GM18909 (cell line): ENCODE data around the gene FAM174C.

Experiments used
- ATAC-seq: cut with Tn5 transposase; IDR thresholded peaks from one replicate; pipeline ENCODE4 v1.9.1; 2021; ENCODE audit warnings: mild to moderate bottlenecking; ENCODE audit not compliant: unreplicated experiment, poor library complexity

FAM174C gene

DNA sequence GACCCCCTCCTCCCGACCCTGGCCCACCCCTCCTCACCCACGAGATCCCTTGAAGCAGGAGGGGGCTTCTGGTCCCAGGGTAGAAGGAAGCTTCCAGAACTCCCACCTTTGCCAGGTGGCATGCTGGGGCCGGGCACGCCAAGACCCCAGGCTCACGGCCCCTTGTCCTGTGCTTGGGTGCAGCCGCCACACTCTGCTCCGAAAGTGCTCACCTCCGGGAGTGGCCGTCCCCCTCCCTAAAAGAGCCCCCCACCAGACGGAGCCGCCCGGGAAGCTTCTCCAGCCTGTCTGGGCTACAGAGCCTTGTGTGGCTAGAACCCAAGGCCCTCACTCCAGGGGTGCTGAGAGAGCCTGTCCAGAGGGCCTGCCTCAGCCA is 8.6 kb downstream of the FAM174C start:
- no peak for ATAC-seq

DNA sequence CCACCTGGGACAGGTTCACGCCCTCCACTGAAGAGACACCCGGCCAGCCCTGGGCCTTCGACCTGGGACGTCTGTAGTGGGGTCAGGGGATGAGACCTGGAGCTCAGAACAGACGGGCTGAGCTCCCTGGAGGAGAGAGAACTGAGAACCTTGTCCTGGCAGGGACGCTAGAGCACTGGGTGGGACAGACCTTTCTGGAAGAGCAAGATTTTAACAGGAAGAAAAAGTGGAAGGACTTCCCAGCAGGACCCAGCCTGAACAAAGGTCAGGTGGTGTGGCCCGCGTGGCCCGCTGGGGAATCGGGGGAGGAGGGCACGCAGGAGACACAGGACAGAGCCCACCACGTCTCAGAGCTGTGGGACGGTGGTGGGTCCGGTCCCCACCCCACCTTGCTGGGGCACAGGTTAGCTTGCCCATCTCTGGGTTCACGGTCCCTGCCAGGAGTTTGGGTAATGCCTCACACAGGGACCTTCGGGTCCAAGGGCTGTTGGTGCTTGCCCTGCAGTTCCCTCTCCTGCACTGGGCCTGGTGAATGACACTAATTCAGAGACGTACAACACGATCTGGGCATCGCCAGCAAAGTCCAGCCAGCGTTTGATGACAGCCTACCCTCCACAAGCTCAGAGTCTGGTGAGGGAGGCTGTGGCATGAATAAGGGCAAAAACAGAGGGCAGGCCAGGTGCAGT is 9.1 kb downstream of the FAM174C start:
- no peak for ATAC-seq

DNA sequence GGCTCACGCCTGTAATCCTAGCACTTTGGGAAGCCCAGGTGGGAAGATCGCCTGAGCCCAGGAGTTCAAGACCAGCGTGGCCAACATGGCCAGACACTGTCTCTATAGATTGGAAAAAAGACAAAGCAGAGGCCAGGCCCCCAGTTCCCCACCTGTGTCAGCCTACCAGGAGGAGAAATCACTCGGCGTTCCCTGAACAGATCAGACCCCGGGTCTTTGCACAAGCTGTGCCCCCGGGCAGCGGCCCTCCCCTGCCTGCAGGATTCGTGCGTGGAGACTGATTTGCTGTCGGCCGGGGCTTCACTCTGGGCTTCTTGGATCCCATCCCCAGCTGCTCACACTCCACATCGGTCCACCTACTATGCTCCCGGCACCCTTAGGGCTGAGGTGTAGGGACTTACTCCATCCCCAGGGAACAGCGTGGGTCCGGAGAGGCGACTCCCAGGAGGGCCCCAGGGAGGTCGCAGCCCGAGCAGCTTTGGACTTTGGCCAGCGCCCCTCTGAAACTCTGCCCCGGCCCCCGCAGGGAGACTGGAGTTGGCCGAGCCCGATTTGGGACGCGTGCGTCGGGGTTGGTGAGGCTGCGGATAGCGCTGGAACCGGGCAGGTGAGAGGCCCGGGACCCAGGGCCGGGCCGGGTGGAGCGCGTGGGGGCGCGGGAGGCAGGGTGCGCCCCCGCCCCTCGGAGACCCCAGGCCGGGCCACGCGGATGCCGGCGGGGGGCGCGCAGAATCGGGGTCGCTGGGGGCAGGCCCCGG is 9.8 kb downstream of the FAM174C start:
- no peak for ATAC-seq

DNA sequence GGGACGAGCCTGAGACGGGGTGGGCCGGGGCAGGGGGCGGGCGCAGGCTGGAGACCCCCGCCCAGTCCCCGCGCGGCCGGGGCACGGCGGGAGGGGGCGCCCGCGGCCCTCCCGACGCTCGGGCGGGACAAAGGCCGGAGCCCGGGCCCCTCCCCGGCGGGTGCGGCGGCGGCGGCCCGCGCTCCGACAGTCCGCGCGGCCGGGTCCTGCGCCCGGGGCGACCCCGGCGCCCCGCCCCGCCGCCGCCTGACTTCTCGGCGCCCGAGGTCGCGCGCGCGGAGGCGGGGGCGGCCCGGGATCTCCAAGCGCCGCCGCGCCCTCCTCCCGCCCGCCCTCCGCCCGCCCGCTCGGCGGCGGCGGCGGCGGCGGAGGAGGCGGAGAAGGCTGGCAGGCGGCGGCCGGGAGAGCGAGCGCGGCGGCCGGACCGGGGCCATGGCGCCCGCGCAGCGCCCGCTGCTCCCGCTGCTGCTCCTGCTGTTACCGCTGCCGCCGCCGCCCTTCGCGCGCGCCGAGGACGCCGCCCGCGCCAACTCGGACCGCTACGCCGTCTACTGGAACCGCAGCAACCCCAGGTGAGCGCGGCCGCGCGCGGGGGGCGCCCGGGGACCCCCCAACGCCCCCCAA is 10.5 kb downstream of the FAM174C start, which contains the start of gene EFNA2:
EFNA2 (plus strand) TSS at position 137 of the 624 bp plus-strand sequence; CDS start at position 433, 296 bp downstream.
- no peak for ATAC-seq

DNA sequence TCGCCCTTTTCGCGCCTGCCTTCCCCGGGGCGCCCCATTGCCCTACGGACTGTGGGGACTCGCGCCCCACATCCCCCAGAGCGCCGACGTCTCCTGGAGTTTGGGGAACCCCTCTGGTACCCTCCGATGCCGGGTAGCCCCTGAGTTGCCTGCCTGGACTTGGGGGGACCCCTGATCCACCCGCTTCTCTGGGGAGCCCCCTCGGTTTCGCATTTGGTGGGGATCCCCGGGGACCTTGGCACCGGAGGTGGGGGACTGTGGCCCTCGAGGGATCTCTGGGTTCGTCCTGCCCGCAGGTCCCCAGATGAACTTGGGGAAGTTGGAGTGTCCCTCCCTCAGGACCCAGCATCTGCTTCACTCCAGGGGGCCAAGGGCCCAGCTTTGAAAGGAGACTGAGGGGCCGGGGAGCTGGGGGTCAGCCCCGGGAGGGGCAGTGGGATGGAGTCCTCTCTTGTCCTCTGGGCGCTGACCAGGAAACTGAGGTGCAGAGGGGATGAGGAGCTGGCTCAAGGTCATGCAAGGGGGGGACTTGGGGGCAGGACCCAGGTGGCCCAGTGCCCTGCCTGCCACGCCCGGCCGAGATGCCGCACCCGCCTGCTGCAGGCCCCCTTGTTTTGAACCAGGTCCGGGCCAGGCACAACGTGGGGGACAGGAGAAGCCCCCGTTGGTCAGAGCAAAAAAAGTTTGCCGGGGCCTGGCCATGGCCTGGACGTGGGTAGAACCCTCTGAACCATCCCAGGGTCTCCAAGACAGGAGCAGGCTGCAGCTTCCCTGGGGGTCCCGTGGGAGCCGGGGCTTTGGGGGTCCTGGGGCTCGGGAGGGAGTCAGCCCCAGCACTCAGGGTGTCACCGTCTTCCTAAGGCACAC is 11.4 kb downstream of the FAM174C start:
- no peak for ATAC-seq

DNA sequence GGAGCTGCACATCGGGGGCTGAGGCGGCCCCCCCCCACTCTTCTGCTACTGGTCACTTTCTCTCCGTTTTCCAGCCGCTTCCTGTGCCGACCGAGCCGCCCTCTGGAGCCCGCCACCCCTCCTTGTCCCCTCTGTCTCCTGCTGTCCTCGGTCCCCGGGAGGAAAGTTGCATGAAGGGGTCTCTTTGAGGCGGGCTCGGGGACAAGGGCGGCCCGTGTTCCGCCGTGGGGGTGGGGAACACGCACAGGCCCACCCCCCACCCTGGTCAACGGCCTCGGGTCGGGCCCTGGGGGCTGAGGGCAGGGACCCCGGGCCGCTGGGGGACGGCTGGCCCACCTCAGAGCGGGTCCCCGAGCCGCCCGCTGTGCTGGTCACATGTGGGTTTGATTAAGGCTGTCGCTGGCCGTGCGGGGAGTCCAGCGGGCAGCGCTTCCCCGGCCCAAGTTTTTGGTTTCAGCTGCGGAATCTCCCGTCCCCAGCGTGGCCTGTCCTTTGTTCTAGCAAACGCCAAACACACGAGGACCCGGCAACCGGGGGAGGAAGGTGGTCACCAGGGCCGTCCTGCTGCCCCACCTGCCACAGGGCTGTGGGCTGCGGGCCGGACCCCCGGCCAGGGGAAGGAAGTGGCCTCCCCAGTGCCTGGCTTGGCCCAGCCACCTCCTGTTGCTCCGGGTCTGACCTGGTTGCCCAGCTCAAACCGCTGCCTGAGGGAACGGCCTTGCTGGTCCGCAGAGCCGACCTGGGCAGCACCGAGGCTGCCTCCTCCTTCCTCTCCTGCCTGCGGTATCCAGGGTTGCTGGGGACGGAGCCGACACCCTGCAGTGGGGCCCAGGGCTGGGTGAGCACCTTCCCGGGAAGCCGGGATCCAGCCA is 12.3 kb downstream of the FAM174C start:
- ATAC-seq = no peak

DNA sequence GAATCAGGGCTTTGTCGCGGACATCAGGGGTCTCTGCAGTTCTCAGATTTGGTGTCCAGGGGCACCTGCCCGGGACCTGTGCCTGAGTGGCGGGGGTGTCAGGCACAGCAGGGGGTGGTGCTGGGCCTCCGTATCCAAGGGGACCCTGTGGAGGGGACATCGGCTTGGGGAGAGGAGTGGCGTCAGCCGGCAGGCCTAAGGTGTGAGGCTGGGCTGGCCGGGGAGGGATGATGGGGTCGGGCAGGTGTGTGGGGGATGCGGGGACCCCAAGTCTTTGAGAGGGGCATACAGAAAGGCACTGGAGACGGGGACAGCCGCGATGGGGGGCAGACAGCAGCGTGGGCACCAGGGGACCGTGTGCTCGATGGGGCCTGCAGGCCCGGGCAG is 12.9 kb downstream of the FAM174C start:
- ATAC-seq = no peak

DNA sequence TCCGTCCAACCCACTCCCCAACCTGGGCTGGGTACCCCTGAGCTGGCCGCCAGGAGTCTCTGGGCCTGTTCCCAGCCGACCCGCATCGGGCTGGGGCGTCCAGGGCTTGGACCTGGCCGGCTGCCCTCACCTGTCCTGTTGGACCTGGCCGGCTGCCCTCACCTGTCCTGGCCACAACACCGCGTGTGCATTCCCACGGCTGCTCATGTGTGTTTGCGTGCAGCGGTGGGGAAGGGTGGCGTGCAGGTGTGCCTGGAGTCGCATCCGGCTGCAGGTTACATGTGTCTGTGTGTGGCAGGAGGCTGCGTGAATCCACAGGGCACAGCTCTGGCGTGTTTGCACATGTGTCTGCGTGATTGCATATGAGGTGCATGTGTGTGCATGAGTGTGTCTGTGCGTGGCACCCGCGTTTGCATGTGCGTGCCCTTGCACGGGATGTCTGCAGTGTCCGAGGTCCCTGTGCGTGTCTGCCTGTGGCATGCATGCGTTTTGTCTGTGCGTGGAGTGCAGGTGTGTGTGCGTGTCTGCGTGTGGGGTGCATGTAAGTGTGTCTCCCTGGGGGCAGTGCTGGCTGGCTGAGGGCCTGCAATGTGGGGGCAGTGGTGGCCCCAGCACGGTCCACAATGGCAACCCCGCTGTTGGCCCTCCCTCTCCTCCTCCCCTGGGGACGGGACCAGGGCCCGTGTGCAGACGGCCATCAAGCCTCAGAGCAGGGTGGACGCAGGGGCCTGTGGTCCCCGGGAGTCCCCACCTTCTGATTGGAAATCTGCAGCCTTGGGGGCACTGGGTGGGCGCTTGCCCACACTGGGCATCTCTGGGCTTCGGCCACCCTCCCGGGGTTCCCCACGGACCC is 13.7 kb downstream of the FAM174C start:
- no peak for ATAC-seq

DNA sequence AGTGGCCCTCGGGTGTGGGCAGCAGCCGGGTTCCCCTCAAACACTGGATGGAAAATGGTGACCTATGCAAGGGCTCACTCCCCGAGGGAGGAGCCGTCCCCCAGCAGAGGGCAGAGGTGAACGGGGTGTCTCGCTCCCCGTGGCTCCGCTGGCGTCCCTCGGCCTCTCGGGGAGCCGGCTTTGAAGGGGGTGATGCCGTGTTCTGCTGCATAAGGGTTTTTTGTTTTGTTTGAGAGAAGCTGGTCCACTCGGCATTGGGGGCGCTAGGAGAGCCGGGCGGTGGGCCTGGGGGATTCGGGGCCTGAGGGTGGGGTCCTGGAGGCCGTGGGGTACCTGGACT is 14.3 kb downstream of the FAM174C start:
- no peak for ATAC-seq

DNA sequence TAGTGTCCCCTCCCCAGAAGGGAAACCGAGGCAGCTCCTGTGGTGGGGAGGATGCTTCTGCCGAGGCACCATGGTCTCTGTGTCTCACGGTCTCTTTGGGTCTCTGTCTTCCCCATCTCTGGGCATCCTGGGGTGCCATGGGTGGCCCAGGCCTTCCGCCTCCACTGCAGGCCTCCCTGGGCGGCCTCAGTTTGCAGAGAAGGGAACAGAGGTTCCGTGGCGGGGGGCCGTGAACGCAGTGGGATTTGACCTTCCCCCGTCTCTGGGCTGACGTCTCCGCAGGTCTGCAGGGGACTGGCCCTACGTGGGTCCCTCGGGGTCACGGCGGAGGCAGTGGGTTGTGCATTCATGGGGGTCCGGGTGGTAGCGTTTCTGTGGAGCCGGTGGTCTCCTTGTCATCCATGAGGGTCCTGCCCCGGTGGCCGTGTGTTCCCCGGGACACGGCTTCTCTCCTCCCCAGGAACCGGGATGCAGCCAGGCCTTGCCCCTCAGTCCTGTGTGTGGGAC is 14.9 kb downstream of the FAM174C start:
- no peak for ATAC-seq

DNA sequence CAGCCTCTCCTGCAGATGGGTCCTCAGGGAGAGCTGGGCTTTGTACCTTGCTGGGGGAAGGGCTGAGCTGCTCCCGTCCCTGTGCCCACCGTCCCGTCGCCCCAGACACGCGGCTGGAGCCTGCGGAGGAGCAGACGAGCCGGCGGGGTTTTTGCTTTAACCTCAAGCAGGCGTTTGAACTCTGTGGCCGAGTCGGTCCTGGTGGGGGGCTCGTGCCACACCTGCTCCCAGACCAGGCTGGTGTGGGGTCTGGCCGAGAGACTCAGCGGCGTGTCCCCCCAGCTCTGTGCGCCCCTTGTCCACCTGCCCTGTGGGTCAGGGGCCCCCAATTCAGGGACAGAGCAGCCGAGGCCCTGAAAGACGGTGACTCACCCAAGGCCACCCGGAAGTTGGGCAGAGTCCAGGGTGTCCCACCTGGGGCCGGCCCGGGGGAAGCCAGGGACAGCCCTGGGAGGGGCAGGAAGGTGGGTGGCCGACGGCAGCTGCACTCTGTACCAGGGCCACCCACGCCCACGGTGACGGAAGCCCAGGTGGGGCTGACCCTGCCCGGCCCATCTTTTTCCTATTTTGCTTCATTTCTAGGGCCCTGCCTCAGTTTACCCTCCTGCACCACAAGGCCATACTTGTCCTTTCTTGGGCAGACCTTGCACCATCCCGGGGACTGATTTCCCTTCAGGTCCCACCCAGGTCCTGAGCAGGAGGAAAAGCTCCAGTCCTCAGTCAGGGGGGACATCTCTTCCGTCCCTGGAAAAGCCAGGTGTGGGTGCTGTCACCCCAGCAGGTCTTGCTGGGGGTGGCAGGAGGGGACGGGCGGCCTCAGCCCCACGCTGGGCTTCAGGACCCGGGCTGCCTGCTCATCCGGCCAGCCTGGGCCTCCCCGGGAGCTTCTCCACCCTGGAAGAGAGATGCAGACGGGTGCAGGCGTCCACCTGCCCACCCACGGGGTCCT is 15.6 kb downstream of the FAM174C start:
- ATAC-seq = no peak

DNA sequence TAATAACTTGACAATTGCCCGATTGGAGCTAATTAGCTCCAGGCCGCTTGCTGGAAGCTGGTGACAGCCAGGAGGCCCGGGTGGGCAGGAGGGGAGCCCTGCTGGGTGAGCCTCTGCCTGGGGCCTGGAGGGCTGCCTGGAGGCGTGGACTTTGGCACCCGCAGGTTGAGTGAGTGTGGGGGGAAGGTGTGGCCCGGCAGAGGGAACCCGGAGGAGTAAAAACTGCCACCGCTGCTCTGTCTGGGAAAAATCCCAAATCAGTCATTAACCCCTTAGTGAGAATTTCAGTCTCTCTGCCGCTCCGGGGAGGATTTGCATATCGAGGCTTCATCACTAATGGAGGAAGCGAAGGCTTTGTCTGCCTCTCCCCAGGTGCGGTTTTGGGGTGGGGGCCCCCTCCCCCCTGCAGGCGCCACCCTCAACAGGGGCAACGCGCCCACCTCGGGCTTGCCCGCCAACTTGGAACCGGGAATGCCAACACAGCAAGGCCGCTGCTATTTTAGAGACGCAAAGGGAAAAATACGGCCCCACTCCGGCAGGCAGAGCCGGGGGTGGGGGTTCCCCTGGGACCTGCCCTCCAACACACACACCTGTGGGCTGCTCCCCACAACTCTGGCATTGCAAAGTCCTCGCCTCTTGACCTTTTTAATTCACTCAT is 16.6 kb downstream of the FAM174C start:
- ATAC-seq = no peak

DNA sequence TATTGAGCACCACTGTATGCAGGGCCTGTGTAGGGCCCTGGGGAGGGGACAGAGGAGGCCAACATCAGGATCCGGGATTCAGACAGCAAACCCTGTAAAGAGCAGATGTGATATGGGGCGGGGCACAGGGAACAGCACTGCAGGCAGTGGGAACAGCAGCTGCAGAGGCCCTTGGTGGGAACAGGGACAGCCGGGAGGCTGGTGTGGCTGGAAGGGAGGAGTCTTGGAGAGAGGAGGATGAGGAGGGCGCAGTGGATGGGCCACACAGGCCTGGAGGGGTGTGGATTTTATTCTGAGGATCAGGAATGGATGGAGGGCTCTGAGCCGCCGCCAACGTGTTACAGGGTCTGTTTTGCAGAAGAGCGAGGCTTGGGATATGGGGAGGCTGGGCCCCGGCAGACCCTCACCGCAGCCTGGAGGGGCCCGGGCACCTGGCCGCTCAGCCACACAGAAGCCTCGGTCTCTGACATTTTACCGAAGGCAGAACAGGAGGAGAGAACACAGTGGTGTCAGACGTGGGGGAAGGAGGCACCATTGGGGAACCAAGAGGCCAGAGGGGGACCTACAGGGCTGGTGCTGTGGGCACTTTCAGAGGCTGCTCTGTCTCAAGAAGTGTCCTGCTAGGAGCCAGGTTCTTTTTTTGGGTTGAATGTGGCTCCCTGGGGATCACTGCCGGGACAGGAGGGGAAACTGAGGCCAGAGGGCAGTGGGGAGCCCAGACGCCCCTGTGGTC is 17.3 kb downstream of the FAM174C start:
- ATAC-seq = no peak

DNA sequence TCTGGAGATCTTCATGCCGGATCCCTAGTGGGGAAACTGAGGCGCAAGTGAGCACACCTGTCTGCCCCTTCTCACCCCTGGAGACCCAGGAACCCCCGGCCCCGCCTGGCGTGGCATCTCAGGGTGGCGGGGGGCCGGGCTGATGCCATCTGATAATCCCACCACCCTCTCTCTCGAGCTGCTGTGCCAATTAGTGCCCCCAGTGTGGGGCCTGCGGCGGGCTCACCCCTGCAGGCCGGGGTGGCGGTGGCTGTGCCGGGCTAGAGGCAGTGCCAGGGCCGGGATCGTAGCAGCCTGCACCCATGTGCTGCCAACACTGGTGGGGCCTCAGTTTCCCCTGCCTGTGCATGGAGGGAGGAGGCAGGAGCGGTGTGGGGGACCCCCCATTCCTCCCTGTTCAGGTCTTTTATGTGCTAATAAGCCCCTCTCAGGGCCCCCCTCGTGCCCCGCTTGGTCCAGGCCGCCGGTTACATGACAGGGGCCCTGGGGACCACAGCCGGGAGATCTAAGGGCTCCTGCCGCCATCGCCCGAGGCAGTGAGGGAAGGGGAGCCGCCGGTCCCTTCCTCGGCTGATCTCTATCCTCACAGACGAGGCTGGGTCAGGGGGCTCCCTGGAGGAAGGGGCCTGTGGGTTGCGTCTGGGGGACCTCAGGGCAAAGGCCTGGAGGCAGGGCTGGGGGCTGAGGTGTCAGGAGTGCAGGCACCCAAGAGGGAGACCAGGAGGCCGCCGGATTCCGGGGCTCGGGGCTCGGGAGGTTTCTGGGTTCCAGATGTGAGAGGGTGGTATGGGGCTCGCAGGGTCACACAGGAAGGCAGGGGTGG is 18.7 kb downstream of the FAM174C start:
- no peak for ATAC-seq

DNA sequence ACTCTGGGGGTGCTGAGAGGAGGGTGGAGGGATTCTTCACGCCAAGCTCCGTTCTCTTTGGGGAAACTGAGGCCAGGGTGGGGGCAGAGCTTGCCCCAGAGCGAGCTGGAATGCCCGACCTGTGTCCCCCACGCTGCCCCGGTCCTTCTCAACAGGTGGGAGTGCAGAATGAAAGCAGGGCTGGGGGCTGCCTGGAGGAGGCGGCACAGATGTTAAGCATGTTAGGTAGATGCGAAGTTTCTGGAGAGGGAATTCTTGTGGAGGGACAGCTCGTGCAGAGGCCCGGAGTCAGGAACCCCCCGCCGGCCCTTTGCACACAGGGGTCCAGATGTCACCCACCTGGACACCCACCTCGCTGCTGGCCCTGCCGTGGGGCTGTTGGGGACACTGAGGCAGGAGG is 19.4 kb downstream of the FAM174C start:
- no peak for ATAC-seq
